Endothelial cell (in vitro differentiated cells): ENCODE measurements around the gene SMARCD2. TPM values are rescaled to one million over a fixed set of nuclear protein-coding genes. Genes with fewer than 3 reads are reported as not detected.

Source experiments
- DNase-seq: peaks from one replicate; pipeline ENCODE4 v3.0.0; 2021; ENCODE audit warnings: low spot score
- H3K27ac Mint-ChIP-seq: one replicate; pipeline ENCODE4 v1.8.0; 2021; ENCODE audit warnings: mixed read lengths, inconsistent platforms; ENCODE audit not compliant: unreplicated experiment
- H3K27me3 Mint-ChIP-seq: one replicate; pipeline ENCODE4 v1.8.0; 2021; ENCODE audit warnings: mild to moderate bottlenecking, moderate library complexity, mixed read lengths, inconsistent platforms; ENCODE audit not compliant: unreplicated experiment
- H3K36me3 Mint-ChIP-seq: one replicate; pipeline ENCODE4 v1.8.0; 2021; ENCODE audit warnings: mild to moderate bottlenecking, low read depth, mixed read lengths, inconsistent platforms; ENCODE audit not compliant: unreplicated experiment
- H3K4me1 Mint-ChIP-seq: one replicate; pipeline ENCODE4 v1.8.0; 2021; ENCODE audit warnings: mild to moderate bottlenecking, mixed read lengths, inconsistent platforms; ENCODE audit not compliant: unreplicated experiment
- H3K4me3 Mint-ChIP-seq: one replicate; pipeline ENCODE4 v1.8.0; 2021; ENCODE audit warnings: mild to moderate bottlenecking, mixed read lengths, inconsistent platforms; ENCODE audit not compliant: unreplicated experiment
- H3K9me3 Mint-ChIP-seq: one replicate; pipeline ENCODE4 v1.8.0; 2021; ENCODE audit warnings: mixed read lengths, inconsistent platforms; ENCODE audit not compliant: unreplicated experiment
- CTCF ChIP-seq: fragments of 200-600 bp; sonication (generic); IDR thresholded peaks from one replicate; pipeline ENCODE4 v1.5.0; 2021; ENCODE audit warnings: antibody characterized with exemption; ENCODE audit not compliant: unreplicated experiment
- total RNA-seq: library from RNA; stranded (reverse); fragmentation: NEBNext Ultra II Directional; extraction: Animal tissue kit (Norgen Biotek cat#: 25700); gene quantifications from one replicate; pipeline ENCODE4 v1.2.1, GENCODE V29; 2021; ENCODE audit not compliant: unreplicated experiment

The SMARCD2 gene
- total RNA-seq, 1 donor from 2014 or later: 57.3 TPM

GRCh38 chr17:63826468-63827001 is 15.9 kb downstream of the SMARCD2 start:
- Mint-ChIP-seq H3K9me3 (no peaks in the 10 kb centered on the region), H3K4me3 (peak overlapping the region; percentile 100), H3K4me1 (peaks cover 45% of the 10 kb centered on the region), H3K27ac (peak overlapping the region; percentile 100), H3K36me3 (peaks cover 79% of the 10 kb centered on the region), H3K27me3 (peaks cover 39% of the 10 kb centered on the region)
- no peak for TF ChIP-seq CTCF
- DNase-seq: peak; percentile 43

GRCh38 chr17:63824362-63824761 is 18.1 kb downstream of the SMARCD2 start:
- no peaks in the 10 kb centered on the region for H3K9me3 Mint-ChIP-seq
- peaks cover 32% of the 10 kb centered on the region for H3K27me3 Mint-ChIP-seq
- H3K27ac Mint-ChIP-seq: no peak overlapping the region
- H3K4me1 Mint-ChIP-seq: peaks cover 27% of the 10 kb centered on the region
- TF ChIP-seq CTCF: no peak
- H3K4me3 Mint-ChIP-seq: peak overlapping the region; percentile 68
- H3K36me3 Mint-ChIP-seq: peaks cover 74% of the 10 kb centered on the region
- DNase-seq: no peak

GRCh38 chr17:63823659-63824331 is 18.7 kb downstream of the SMARCD2 start:
- TF ChIP-seq CTCF: no peak
- H3K4me1 Mint-ChIP-seq: peaks cover 27% of the 10 kb centered on the region
- no peak overlapping the region for H3K27ac Mint-ChIP-seq
- no peaks in the 10 kb centered on the region for H3K9me3 Mint-ChIP-seq
- H3K4me3 Mint-ChIP-seq: peak overlapping the region; percentile 68
- peaks cover 73% of the 10 kb centered on the region for H3K36me3 Mint-ChIP-seq
- peaks cover 28% of the 10 kb centered on the region for H3K27me3 Mint-ChIP-seq
- no peak for DNase-seq

- Mint-ChIP-seq H3K36me3 (peaks cover 81% of the 10 kb centered on the region), H3K4me1 (peaks cover 21% of the 10 kb centered on the region), H3K27ac (no peak overlapping the region), H3K9me3 (no peaks in the 10 kb centered on the region), H3K4me3 (no peak overlapping the region), H3K27me3 (peaks cover 28% of the 10 kb centered on the region)
- TF ChIP-seq CTCF: no peak
- DNase-seq: no peak
These were observed 19.9 kb downstream of the SMARCD2 start for GRCh38 chr17:63822537-63822936.

- TF ChIP-seq CTCF: no peak
- H3K27me3 Mint-ChIP-seq: peaks cover 25% of the 10 kb centered on the region
- H3K4me1 Mint-ChIP-seq: peaks cover 17% of the 10 kb centered on the region
- H3K4me3 Mint-ChIP-seq: peak overlapping the region; percentile 76
- DNase-seq: no peak
- H3K9me3 Mint-ChIP-seq: no peaks in the 10 kb centered on the region
- H3K36me3 Mint-ChIP-seq: peaks cover 77% of the 10 kb centered on the region
- peak overlapping the region; percentile 65 for H3K27ac Mint-ChIP-seq
These were observed 20.7 kb downstream of the SMARCD2 start for GRCh38 chr17:63821804-63822203.
